Adrenal gland (tissue), 12 donors: ENCODE data around the gene ENPP1. TPM values are rescaled to one million over a fixed set of nuclear protein-coding genes. Genes with fewer than 3 reads are reported as not detected.

Source experiments
- DNase-seq, 7 donors: peaks; one replicate each; pipeline ENCODE4 v3.0.0-alpha.2; 2019 to 2020
- H3K27ac ChIP-seq, 5 donors: fragments of 200-600 bp; sonication (generic) in 4 of 5; 1 replicate in 3 of 5; 2 replicates in 2 of 5; pipeline versions ENCODE4 v1.5.1 to v1.8.0; 2016 to 2020; ENCODE audit warnings: mild to moderate bottlenecking in 1 of 5
- H3K27me3 ChIP-seq: fragments of 200-600 bp; 2 replicates; pipeline ENCODE4 v1.8.0; 2021
- H3K36me3 ChIP-seq, 2 donors: fragments of 200-600 bp; replicated peaks in 1 of 2; 1 replicate in 1 of 2; 2 replicates in 1 of 2; pipeline versions ENCODE4 v1.5.1 to v1.8.0; 2018 to 2022
- H3K4me1 ChIP-seq, 2 donors: fragments of 200-600 bp; replicated peaks in 1 of 2; 1 replicate in 1 of 2; 2 replicates in 1 of 2; pipeline versions ENCODE4 v1.5.1 to v1.8.0; 2018 to 2021
- H3K4me3 ChIP-seq, 4 donors: fragments of 200-600 bp; sonication (generic) in 3 of 4; one replicate each; pipeline ENCODE4 v1.5.1; 2016 to 2018
- H3K9me3 ChIP-seq, 3 donors: fragments of 200-600 bp; sonication (generic) in 1 of 3; replicated peaks in 1 of 3; 1 replicate in 2 of 3; 2 replicates in 1 of 3; pipeline versions ENCODE4 v1.5.1 to v1.8.0; 2016 to 2021
- POLR2A ChIP-seq, 2 donors: fragments of 450-650 bp; IDR thresholded peaks; one replicate each; pipeline ENCODE4 v1.6.1; 2017; ENCODE audit warnings: antibody characterized with exemption in 2 of 2, mild to moderate bottlenecking in 2 of 2, moderate library complexity in 1 of 2
- WGBS, 4 donors: extraction: QIAGEN DNeasy Blood & Tissue Kit in 2 of 4; methylation state at CpG; one replicate each; pipeline versions ENCODE4 v1.1.5 to v1.1.7; 2013 to 2017; 5-methylcytosine and 5-hydroxymethylcytosine counted together
- intact Hi-C, 2 donors: fragments of 100-400 bp; cut with DNase I; formaldehyde crosslinking; loops; one replicate each; pipeline versions ENCODE4 v1.14.1 to v1.15.0; 2022 to 2023
- polyA plus RNA-seq, 3 donors: library from polyadenylated mRNA; stranded (reverse); fragments of 200-250 nt in 2 of 3; fragments of 350-450 nt in 1 of 3; fragmentation: Illumina TruSeq in 1 of 3; extraction: RNeasy Lipid Tissue Mini Kit (QIAGEN cat#74804) in 1 of 3; gene quantifications; one replicate each; pipeline ENCODE4 v1.2.3, GENCODE V29; 2013 to 2014
- total RNA-seq, 9 donors: library from RNA; depleted of rRNA in 4 of 9; stranded (reverse); fragments of >200 nt in 4 of 9; fragments of 120-200 nt in 1 of 9; fragmentation: NEBNext Ultra II Directional in 1 of 9; extraction: Animal tissue kit (Norgen Biotek cat#: 25700) in 1 of 9; gene quantifications; one replicate each; pipeline versions ENCODE4 v1.1.0 to v1.2.4, GENCODE V29; 2013 to 2023
- TF ChIP-seq, protein P1 (sequence below), 6 experiments: fragments of 450-650 bp in 4 of 6; fragments of 200-600 bp in 2 of 6; sonication (generic) in 1 of 6; IDR thresholded peaks; 1 replicate in 5 of 6; 2 replicates in 1 of 6; pipeline versions ENCODE4 v1.5.1 to v1.8.0; 2016 to 2021; ENCODE audit warnings: antibody characterized with exemption in 6 of 6, mild to moderate bottlenecking in 2 of 6, moderate library complexity in 1 of 6
- donor health status: healthy with polysubstance abuse.
- donor health status: Bipolar disorder and iron deficiency.
- donor health status: DM: yes; HTN: yes; CAD: no.
- donor health status: DM: no; HTN: no; CAD: no.
- donor health status: DM: no; HTN: no; CAD: no.
- donor health status: DM: yes; HTN: yes; CAD: no.

Gene ENPP1
- total and polyA plus RNA-seq, 12 donors, result 2.1 to 44.7 (median 9.5) TPM

- Histone ChIP-seq H3K4me3 (no peak overlapping the region), H3K9me3 (no peaks in the 10 kb centered on the region), H3K4me1 (peaks cover 3 to 11% of the 10 kb centered on the region in 2 donors), H3K27me3 (no peaks in the 10 kb centered on the region), H3K27ac (no peak overlapping the region), H3K36me3 (no peaks in the 10 kb centered on the region)
- intact Hi-C loops, result no loop called here
- TF ChIP-seq, protein P1, sequence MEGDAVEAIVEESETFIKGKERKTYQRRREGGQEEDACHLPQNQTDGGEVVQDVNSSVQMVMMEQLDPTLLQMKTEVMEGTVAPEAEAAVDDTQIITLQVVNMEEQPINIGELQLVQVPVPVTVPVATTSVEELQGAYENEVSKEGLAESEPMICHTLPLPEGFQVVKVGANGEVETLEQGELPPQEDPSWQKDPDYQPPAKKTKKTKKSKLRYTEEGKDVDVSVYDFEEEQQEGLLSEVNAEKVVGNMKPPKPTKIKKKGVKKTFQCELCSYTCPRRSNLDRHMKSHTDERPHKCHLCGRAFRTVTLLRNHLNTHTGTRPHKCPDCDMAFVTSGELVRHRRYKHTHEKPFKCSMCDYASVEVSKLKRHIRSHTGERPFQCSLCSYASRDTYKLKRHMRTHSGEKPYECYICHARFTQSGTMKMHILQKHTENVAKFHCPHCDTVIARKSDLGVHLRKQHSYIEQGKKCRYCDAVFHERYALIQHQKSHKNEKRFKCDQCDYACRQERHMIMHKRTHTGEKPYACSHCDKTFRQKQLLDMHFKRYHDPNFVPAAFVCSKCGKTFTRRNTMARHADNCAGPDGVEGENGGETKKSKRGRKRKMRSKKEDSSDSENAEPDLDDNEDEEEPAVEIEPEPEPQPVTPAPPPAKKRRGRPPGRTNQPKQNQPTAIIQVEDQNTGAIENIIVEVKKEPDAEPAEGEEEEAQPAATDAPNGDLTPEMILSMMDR (IDR thresholded peaks at IDR 0.05), result no peak
- TF ChIP-seq POLR2A (IDR thresholded peaks at IDR 0.05), result no peak
- no peak for DNase-seq
- 35 to 50% (median 42%) methylated on average over 4 of the region's 4 CpGs for WGBS, 4 donors
These were observed 23.6 kb downstream of the ENPP1 start for GRCh38 chr6:131831392-131831791.

DNA sequence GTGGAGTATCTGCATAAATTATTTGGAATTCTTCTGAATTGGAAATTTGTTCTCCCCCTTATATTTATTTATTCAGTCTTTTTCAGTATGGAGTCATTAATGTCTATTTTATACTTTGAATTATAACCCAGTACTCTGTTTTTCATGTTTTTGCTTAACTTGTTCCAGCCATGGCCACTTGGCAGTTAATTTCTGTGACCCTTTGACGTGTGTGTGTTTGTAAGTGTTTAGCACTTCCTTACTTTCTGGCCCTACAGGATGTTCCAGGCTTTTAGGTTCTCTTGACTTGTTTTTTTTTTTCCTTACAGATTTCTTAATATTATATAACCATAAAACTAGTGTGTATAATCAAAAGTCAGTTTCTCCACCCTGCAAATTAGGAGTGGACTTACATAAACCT lies 24.1 kb downstream of the ENPP1 start:
- H3K27ac ChIP-seq, result no peak overlapping the region
- 27 to 36% (median 34%) methylated on average over 1 of the region's 1 CpG for WGBS, 4 donors
- no peak for DNase-seq
- H3K4me1 ChIP-seq, result peaks cover 3 to 9% of the 10 kb centered on the region in 2 donors
- no peaks in the 10 kb centered on the region for H3K27me3 ChIP-seq
- intact Hi-C loops, result no loop called here
- no peaks in the 10 kb centered on the region for H3K36me3 ChIP-seq
- H3K4me3 ChIP-seq, result no peak overlapping the region
- TF ChIP-seq, protein P1 (IDR thresholded peaks at IDR 0.05), result no peak
- TF ChIP-seq POLR2A (IDR thresholded peaks at IDR 0.05), result no peak
- no peaks in the 10 kb centered on the region for H3K9me3 ChIP-seq

DNA sequence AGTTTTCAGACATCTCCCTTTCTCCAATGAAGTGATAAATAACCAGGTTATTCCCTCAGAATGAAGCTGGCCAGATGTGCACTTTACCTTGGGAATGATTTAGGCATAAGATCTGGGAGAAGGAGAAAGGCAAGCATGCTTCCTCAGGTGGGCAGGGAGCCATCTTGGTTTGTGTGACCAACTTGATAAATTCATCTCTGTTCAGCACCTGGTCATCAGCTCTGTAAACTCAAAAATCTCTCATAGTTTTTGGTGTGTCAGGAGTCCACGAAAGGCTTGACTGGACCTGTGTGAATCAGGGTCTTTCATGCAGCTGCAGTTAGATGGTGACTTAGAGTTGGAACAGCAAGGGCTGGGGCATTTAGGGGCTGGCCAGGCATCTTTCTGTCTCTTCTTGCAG lies 24.5 kb downstream of the ENPP1 start:
- 70 to 100% (median 89%) methylated on average over 1 of the region's 1 CpG for WGBS, 4 donors
- H3K9me3 ChIP-seq, result no peaks in the 10 kb centered on the region
- no peak overlapping the region for H3K4me3 ChIP-seq
- intact Hi-C loops, result no loop called here
- no peaks in the 10 kb centered on the region for H3K27me3 ChIP-seq
- peaks cover 3 to 9% of the 10 kb centered on the region in 2 donors for H3K4me1 ChIP-seq
- H3K36me3 ChIP-seq, result no peaks in the 10 kb centered on the region
- H3K27ac ChIP-seq, result no peak overlapping the region
- TF ChIP-seq, protein P1 (IDR thresholded peaks at IDR 0.05), result no peak
- TF ChIP-seq POLR2A (IDR thresholded peaks at IDR 0.05), result no peak
- DNase-seq, result no peak

DNA sequence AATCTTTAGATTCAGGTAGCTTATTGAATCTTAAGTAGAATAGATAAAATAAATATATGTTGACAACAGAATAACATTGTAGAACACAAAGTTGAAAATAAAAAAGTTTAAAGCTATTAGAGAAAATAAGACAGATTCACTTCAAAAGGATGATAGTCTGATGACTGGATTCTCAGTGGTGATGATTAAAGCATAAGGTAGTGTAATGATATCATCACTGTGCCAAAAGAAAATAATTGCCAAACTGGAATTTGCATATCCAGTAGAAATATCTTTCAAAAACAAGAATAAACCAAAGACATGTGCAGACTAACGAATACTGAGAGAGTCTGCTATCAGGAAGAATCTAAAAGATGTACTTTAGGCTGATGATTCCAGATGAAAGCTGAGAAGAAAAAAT lies 30.2 kb downstream of the ENPP1 start:
- intact Hi-C loops, result no loop called here
- no peak for DNase-seq
- 72 to 91% (median 83%) methylated on average over 1 of the region's 1 CpG for WGBS, 4 donors

More for the DNA sequence above, 30.2 kb downstream of the ENPP1 start:
- no peak overlapping the region for H3K4me3 ChIP-seq
- no peaks in the 10 kb centered on the region for H3K9me3 ChIP-seq
- TF ChIP-seq, protein P1 (IDR thresholded peaks at IDR 0.05), result no peak
- TF ChIP-seq POLR2A (IDR thresholded peaks at IDR 0.05), result no peak
- H3K4me1 ChIP-seq, result no peaks in the 10 kb centered on the region
- no peaks in the 10 kb centered on the region for H3K27me3 ChIP-seq
- no peak overlapping the region for H3K27ac ChIP-seq
- H3K36me3 ChIP-seq, result no peaks in the 10 kb centered on the region
